Measurements from ENCODE around the gene SLC6A13.

GRCh38 chr12:195156-195555, 67.5 kb downstream of the SLC6A13 start:
- TF ChIP-seq, protein P1, sequence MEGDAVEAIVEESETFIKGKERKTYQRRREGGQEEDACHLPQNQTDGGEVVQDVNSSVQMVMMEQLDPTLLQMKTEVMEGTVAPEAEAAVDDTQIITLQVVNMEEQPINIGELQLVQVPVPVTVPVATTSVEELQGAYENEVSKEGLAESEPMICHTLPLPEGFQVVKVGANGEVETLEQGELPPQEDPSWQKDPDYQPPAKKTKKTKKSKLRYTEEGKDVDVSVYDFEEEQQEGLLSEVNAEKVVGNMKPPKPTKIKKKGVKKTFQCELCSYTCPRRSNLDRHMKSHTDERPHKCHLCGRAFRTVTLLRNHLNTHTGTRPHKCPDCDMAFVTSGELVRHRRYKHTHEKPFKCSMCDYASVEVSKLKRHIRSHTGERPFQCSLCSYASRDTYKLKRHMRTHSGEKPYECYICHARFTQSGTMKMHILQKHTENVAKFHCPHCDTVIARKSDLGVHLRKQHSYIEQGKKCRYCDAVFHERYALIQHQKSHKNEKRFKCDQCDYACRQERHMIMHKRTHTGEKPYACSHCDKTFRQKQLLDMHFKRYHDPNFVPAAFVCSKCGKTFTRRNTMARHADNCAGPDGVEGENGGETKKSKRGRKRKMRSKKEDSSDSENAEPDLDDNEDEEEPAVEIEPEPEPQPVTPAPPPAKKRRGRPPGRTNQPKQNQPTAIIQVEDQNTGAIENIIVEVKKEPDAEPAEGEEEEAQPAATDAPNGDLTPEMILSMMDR (IDR thresholded peaks at IDR 0.05), result no peak
- TF ChIP-seq POLR2A (IDR thresholded peaks at IDR 0.05), result no peak

Data from right lobe of liver (tissue), 4 donors.